CD4-positive, alpha-beta T cell treated with Interleukin-6 at 100 ng/mL for 8 hours (primary cell): ENCODE data around the gene GNAZ.

Experiments used
- DNase-seq: peaks from one replicate; pipeline ENCODE4 v3.0.0-alpha.2; 2020; ENCODE audit warnings: mixed read lengths, low spot score

Gene GNAZ

GRCh38 chr22:23155143-23155542 lies 84.8 kb downstream of the GNAZ start:
- DNase-seq, result no peak

GRCh38 chr22:23155831-23156230 lies 85.5 kb downstream of the GNAZ start:
- DNase-seq, result no peak

- DNase-seq, result no peak
Observed at GRCh38 chr22:23156286-23156685, 86.0 kb downstream of the GNAZ start.

- no peak for DNase-seq
Observed at GRCh38 chr22:23157560-23158515, 87.5 kb downstream of the GNAZ start.

GRCh38 chr22:23158516-23159290 lies 88.4 kb downstream of the GNAZ start:
- no peak for DNase-seq

- no peak for DNase-seq
Observed at GRCh38 chr22:23159291-23159630, 88.9 kb downstream of the GNAZ start.

GRCh38 chr22:23161029-23161428 lies 90.7 kb downstream of the GNAZ start:
- no peak for DNase-seq

GRCh38 chr22:23161574-23161973 lies 91.3 kb downstream of the GNAZ start:
- no peak for DNase-seq

GRCh38 chr22:23163665-23164064 lies 93.3 kb downstream of the GNAZ start:
- no peak for DNase-seq

- DNase-seq, result no peak
Observed at GRCh38 chr22:23164091-23164490, 93.8 kb downstream of the GNAZ start.

- DNase-seq, result no peak
Observed at GRCh38 chr22:23166042-23166831, 95.9 kb downstream of the GNAZ start.

- DNase-seq, result no peak
Observed at GRCh38 chr22:23166841-23167616, 96.7 kb downstream of the GNAZ start.

GRCh38 chr22:23168391-23169042 lies 98.2 kb downstream of the GNAZ start:
- DNase-seq, result no peak

- DNase-seq, result no peak
Observed at GRCh38 chr22:23169043-23169406, 98.7 kb downstream of the GNAZ start.
